ENCODE measurements around the gene GCLC. TPM values are rescaled to one million over a fixed set of nuclear protein-coding genes. Genes with fewer than 3 reads are reported as not detected.

The GCLC gene
- polyA plus RNA-seq, 3 donors = 6.4 to 15.7 (median 10.1) TPM

GRCh38 chr6:53583451-53583850 lies 38.5 kb upstream of the GCLC start:
- Histone ChIP-seq H3K9ac (ENCODE audit: insufficient read depth, low read length, poor library complexity, severe bottlenecking) (no peak overlapping the region), H3K9me3 (replicated peaks in 1 of 2; ENCODE audit: control insufficient read depth in 1 of 2, insufficient read depth in 1 of 2, low read length in 2 of 2) (no peaks in the 10 kb centered on the region), H3K4me3 (replicated peaks in 1 of 3; ENCODE audit: low read depth in 2 of 3, low read length in 3 of 3) (peak overlapping the region in 1 of 3 experiments; percentile 39), H3K27ac (ENCODE audit: low read depth in 1 of 2, low read length in 2 of 2) (peak overlapping the region; percentile 57 to 74), H3K4me1 (ENCODE audit: control insufficient read depth in 1 of 2, insufficient read depth in 2 of 2, low read length in 2 of 2) (peaks cover 46 to 51% of the 10 kb centered on the region in 2 donors), H3K27me3 (ENCODE audit: control insufficient read depth in 2 of 2, insufficient read depth in 2 of 2, low read length in 2 of 2) (no peaks in the 10 kb centered on the region), H3K36me3 (replicated peaks in 1 of 2; ENCODE audit: control insufficient read depth in 1 of 2, insufficient read depth in 2 of 2, low read length in 2 of 2) (no peaks in the 10 kb centered on the region), H4K20me1 (ENCODE audit: insufficient read depth, low read length) (no peaks in the 10 kb centered on the region), H3K79me2 (ENCODE audit: insufficient read depth, low read length) (no peaks in the 10 kb centered on the region), H3K4me2 (replicated peaks; ENCODE audit: extremely low read depth, low read length, poor library complexity, severe bottlenecking) (peak overlapping the region; percentile 19), H2AFZ (ENCODE audit: insufficient read depth, low read depth, low read length, poor library complexity, severe bottlenecking) (no peak overlapping the region)
- WGBS (ENCODE audit: insufficient coverage) = no CpG with 5 or more reads among the region's 3 CpGs
- intact Hi-C loops (cut with micrococcal nuclease) = loop anchor here in 1 of 2 donors (5.0 kb wide), 1 partner anchor 69 kb away; no protein-coding TSS in a partner anchor
- Mint-ChIP-seq H3K4me1 (peaks cover 46% of the 10 kb centered on the region), H3K27ac (peak overlapping the region; percentile 70 to 90 (median 89)), H3K9me3 (peaks cover 0 to 5% (median 0%) of the 10 kb centered on the region in 7 donors), H3K27me3 (ENCODE audit: low read depth in 3 of 3) (peaks cover 0 to 4% (median 3%) of the 10 kb centered on the region in 3 donors), H3K4me3 (peak overlapping the region in 1 of 2 donors; percentile 41), H3K36me3 (no peaks in the 10 kb centered on the region)
- TF ChIP-seq CTCF (IDR thresholded peaks at IDR 0.05) = no peak
- DNase-seq = peak; percentile 23 to 63 (median 59)

DNA sequence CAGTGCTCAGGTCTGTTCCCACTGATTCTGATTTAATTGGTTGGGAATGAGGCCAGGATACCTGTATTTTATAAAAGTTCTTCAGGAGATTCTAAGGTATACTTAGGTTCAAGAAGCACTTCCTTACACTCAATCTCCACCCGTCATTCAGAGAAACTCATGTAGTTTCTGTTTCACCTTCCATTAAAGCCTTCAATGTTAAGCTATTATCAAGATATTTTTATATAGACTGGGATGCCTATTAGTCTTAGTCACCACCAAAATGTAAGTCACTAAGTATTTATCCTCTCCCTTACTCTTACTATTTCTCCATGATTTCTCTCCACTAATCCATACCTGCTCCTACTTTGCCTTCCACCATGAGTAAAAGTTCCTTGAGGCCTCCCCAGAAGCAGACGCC lies 38.1 kb upstream of the GCLC start:
- no peak for TF ChIP-seq CTCF (IDR thresholded peaks at IDR 0.05)
- peak in 2 of 3 donors; percentile 9 to 20 for DNase-seq
- Histone ChIP-seq H3K9ac (ENCODE audit: insufficient read depth, low read length, poor library complexity, severe bottlenecking) (no peak overlapping the region), H3K27ac (ENCODE audit: low read depth in 1 of 2, low read length in 2 of 2) (peak overlapping the region; percentile 57 to 74), H2AFZ (ENCODE audit: insufficient read depth, low read depth, low read length, poor library complexity, severe bottlenecking) (no peak overlapping the region), H3K4me1 (ENCODE audit: control insufficient read depth in 1 of 2, insufficient read depth in 2 of 2, low read length in 2 of 2) (peaks cover 46 to 51% of the 10 kb centered on the region in 2 donors), H3K79me2 (ENCODE audit: insufficient read depth, low read length) (no peaks in the 10 kb centered on the region), H3K4me3 (replicated peaks in 1 of 3; ENCODE audit: low read depth in 2 of 3, low read length in 3 of 3) (peak overlapping the region in 1 of 3 experiments; percentile 39), H3K36me3 (replicated peaks in 1 of 2; ENCODE audit: control insufficient read depth in 1 of 2, insufficient read depth in 2 of 2, low read length in 2 of 2) (no peaks in the 10 kb centered on the region), H4K20me1 (ENCODE audit: insufficient read depth, low read length) (no peaks in the 10 kb centered on the region), H3K9me3 (replicated peaks in 1 of 2; ENCODE audit: control insufficient read depth in 1 of 2, insufficient read depth in 1 of 2, low read length in 2 of 2) (no peaks in the 10 kb centered on the region), H3K27me3 (ENCODE audit: control insufficient read depth in 2 of 2, insufficient read depth in 2 of 2, low read length in 2 of 2) (no peaks in the 10 kb centered on the region), H3K4me2 (replicated peaks; ENCODE audit: extremely low read depth, low read length, poor library complexity, severe bottlenecking) (peak overlapping the region; percentile 19)
- peaks cover 0 to 5% (median 0%) of the 10 kb centered on the region in 7 donors for H3K9me3 Mint-ChIP-seq
- H3K4me3 Mint-ChIP-seq = peak overlapping the region in 1 of 2 donors; percentile 41
- intact Hi-C loops (cut with micrococcal nuclease) = loop anchor here in 1 of 2 donors (5.0 kb wide), 1 partner anchor 69 kb away; no protein-coding TSS in a partner anchor
- H3K27ac Mint-ChIP-seq = peak overlapping the region; percentile 70 to 90 (median 87)
- peaks cover 0 to 4% (median 3%) of the 10 kb centered on the region in 3 donors for H3K27me3 Mint-ChIP-seq (ENCODE audit: low read depth in 3 of 3)
- 100% methylated on average over 1 of the region's 2 CpGs for WGBS (ENCODE audit: insufficient coverage)
- peaks cover 46% of the 10 kb centered on the region for H3K4me1 Mint-ChIP-seq
- H3K36me3 Mint-ChIP-seq = no peaks in the 10 kb centered on the region
